Anterior cingulate cortex (tissue), 58 donors: Measurements from ENCODE around the gene ARID3A.
A peak's percentile ranks its signal among the peaks of the same experiment; 100 is the strongest.

Experiments
- DNase-seq, 58 donors: peaks; one replicate each; lab custom pipeline; 2025; lab: John Stamatoyannopoulos, UW

Gene ARID3A

GRCh38 chr19:1009981-1010538 is 84.2 kb downstream of the ARID3A start:
- DNase-seq, result no peak

DNA sequence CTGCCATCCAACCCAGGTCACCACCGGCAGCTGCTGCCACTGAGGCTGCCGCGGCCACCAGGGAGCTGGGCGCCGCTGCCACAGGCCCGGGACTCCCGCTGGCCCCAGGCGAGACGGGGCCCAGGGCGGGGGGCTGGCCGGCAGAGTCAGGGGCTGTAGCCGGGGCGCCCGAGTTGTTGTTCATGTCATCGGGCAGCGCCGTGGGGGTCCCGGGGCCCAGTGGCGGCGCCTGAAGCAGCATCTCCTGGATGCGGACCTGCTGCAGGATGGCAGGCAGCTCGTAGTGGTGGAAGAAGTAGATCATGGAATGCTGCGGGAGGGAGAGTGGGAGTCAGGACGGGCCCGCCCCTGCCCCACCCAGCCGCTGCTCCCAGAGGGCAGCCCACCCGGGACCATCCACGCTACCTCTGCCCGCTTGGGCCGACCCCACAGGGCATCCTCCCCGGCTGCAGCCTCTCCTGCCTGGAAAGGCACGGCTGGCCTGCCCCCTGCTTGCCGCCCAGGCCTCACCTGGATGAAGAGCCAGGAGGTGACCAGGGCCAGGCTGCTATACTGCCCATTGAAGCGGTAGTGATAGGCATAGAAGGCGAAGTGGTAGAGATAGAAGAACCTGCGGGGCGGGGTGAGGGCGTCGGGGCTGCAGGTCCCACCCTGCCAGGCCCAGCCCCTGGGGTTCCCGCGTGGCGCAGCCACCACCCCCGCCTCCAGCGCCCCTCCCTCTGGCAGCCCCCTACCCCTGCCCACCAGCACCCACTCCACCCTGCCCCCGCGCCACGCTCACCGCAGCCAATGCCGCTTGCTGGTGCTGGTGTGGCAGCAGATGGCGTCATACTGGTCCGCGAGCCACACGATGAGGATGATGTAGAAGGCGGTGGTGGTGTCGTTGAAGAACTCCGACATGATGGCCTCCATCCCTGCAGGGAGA is 85.0 kb downstream of the ARID3A start:
- DNase-seq, result no peak

GRCh38 chr19:1011831-1012333 is 86.0 kb downstream of the ARID3A start:
- no peak for DNase-seq

- no peak for DNase-seq
Measured at GRCh38 chr19:1012334-1012733, 86.5 kb downstream of the ARID3A start.

- no peak for DNase-seq
Measured at GRCh38 chr19:1013218-1013617, 87.4 kb downstream of the ARID3A start.

DNA sequence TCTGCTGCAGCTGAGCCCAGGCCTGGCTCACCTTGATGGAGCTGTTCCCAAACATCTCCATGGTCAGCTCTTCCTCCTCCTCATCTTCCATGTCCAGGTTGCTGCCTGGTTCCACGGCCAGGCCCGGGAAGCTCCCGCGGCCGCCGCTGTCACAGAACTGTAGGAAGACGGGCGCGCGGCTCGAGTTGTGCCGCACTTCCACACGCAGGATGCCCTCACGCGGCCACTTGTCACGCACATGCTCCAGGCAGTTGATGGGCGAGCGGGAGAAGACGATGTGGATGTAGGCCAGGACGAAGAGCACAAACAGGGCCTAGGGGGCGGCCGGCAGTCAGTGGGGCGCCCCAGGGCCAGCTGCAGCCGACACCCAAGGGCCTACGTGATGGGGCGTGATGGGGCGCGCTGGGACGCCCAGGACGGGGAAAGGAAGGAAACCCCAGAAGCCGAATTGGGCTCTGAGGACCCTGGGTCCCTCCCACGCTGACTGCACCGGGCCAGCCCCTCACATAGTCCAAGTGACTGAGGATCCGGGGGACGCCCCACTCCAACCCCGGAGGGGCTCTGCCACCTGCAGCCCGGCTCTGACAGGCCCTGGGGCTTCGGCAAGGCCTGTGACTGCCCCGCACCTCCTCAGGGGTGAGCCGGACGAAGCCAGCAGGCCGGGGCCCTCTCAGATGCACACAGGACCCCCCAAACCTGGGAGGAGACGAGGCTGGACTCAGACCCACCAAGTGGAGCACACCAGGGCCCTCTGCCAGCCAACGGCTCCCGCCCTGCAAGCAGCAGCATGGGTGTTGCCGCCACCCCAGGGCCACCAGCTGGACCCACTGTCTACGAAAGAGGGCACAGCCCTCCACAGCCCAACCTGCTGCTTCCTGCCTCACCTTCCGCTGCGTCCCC is 88.6 kb downstream of the ARID3A start:
- DNase-seq, result no peak

GRCh38 chr19:1015061-1015781 is 89.4 kb downstream of the ARID3A start:
- DNase-seq, result no peak

- DNase-seq, result no peak
Measured at GRCh38 chr19:1015782-1016646, 90.2 kb downstream of the ARID3A start.

- DNase-seq, result peak in 2 of 58 donors; percentile 14 to 19
Measured at GRCh38 chr19:1016647-1017114, 90.8 kb downstream of the ARID3A start.

DNA sequence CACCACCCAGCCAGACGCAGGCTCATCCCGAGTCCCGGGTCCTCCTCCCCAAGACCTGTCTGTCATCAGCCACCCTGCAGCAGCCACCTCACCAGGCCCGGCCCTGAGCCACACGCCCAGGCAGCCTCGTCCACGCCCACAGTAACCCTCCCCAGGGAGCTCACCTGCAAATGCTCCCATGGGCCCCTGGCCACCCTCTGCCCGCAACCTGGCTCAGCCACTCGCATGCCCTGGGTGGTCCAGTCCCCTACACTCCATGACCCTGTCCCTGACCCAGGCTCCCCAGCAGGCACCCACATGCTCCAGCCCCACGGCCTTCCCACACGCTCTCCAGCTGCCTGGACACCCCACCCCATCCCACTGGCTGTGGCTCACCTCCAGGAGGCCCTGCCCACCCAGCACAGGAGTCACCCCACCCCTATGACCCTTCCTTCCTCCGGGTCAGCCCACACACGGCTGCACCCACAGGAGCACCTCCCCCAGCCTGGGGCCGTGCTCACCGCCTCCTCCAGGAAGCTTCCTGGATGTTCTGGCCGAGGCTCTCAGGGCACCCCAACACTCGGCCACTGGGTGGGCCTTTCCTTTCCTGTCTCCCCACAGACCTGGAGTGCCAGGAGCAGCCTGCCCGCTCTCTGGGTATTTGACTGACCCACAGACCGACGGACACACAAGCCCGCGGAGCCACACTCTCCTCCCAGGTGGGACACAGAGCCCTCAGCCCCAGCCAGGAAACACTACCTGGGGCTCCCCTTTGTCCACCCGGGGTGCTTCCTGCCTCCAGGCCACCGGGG is 91.5 kb downstream of the ARID3A start:
- DNase-seq, result no peak

DNA sequence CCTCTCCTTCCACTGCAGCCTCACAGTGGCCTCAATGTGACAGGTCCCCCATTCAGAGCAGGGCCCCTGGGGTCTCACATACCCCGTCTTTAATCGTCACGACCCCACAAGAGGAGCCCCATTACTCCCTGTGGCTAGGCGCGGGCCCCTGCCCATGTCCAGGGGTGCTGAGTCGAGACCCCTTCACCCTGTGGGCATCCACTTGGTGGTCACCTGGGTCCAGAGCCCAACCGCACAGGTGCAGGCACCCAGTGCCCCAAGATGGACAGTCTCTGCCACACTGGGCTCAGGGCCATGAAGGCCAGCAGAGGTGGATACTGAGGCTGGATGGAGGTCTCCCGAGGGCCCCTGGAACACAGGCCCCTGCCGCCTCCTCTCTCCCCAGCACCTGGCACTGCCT is 92.1 kb downstream of the ARID3A start:
- DNase-seq, result no peak

GRCh38 chr19:1018393-1018792 is 92.6 kb downstream of the ARID3A start:
- DNase-seq, result no peak

GRCh38 chr19:1018932-1019615 is 93.2 kb downstream of the ARID3A start:
- no peak for DNase-seq

DNA sequence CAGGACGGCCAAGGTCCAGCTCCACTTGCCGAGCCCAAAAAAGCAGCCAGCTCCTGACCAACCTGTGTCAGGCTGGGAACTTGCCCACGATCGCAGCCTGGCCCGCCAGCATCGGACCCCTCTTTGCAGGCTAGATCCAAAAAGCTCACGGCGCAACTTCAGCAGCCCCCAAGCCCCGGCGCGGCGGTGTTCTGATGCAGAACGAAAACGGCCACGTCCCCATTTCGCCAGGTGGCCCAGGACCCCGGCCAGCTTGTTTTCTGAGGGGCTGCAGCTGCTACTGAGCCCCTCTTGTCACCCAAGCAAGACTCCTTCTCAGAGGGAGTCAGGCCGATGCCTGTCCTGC is 93.8 kb downstream of the ARID3A start:
- DNase-seq, result no peak

DNA sequence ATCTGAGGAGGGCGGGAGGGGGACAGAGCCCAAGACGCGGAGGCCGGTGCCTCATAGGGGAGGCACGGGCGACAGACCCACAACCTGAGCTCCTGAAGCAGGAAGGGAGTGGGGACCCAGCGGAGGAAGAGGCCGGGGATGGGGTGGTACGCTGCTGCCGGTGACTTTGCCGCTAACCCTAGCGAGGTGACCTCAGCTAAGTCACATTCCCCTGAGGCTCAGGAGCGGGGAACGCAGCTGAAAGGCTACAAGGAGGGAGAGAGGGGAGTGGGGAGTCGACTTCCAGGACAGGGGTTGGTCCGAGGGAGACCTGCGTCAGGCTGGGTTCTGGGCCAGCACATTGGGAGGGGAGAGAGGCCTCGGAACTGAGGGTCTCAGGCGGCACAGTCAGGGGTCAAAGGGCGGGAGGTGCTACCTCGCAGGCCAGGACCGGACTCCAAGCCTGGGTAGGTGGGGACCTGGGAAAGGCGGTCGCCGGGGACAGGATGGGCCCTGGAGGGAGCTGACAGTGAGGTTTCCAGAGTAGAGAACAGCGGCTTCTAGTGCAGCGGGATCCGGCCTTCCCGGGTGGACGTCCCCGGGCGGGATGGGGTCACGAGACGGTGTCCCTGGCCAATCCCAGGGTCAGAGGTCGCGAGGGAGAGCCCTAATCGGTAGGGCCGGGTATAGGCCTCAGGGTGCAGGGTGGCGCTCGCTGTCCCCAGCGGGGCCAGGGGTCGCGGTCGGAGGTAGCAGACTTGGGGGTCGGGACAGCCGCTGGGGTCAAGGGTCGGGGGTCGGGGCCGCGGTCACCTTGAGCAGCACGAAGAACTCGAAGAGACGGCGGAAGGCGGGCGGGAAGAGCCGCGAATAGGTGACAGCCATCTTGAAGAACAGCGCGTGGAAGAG is 94.4 kb downstream of the ARID3A start:
- DNase-seq, result peak in 12 of 58 donors; percentile 19 to 73 (median 51)

GRCh38 chr19:1020868-1021425 is 95.1 kb downstream of the ARID3A start, which contains the start of gene TMEM259:
Gene TMEM259, minus strand, starts transcription at chr19:1021123. Its CDS starts 127 bp downstream, at chr19:1020996.
- DNase-seq, result peak; percentile 45 to 98 (median 94)
